Thoracic aorta (tissue), 2 donors: ENCODE results near the gene GPX1. TPM values are rescaled to one million over a fixed set of nuclear protein-coding genes. Genes with fewer than 3 reads are reported as not detected.
A peak's percentile ranks its signal among the peaks of the same experiment; 100 is the strongest.
"Not testable (repeated sequence)": the region's sequence is repeated elsewhere in the genome, so short reads cannot be mapped to it uniquely, and the experiment has no call there.

ENCODE experiments used
- ATAC-seq: fragments of 150-250 bp; one replicate; pipeline ENCODE4 v1.8.0; 2017; ENCODE audit warnings: low read depth; ENCODE audit not compliant: insufficient number of reproducible peaks, low FRiP score
- DNase-seq: peaks from one replicate; pipeline ENCODE4 v3.0.0-alpha.2; 2020; ENCODE audit warnings: low spot score
- H3K27ac ChIP-seq, 2 donors: fragments of 200-600 bp; sonication (generic); 1 replicate in 1 of 2; 2 replicates in 1 of 2; pipeline ENCODE4 v1.5.1; 2016; ENCODE audit warnings: mild to moderate bottlenecking in 2 of 2, moderate library complexity in 2 of 2
- H3K27me3 ChIP-seq: fragments of 200-600 bp; sonication (generic); replicated peaks from 2 replicates; pipeline ENCODE4 v1.6.0; 2016; ENCODE audit warnings: mild to moderate bottlenecking; ENCODE audit not compliant: insufficient read depth
- H3K36me3 ChIP-seq: fragments of 200-600 bp; sonication (generic); one replicate; pipeline ENCODE4 v1.5.1; 2016
- H3K4me1 ChIP-seq, 2 donors: fragments of 200-600 bp; sonication (generic); 1 replicate in 1 of 2; 2 replicates in 1 of 2; pipeline versions ENCODE4 v1.5.1 to v1.6.0; 2016; ENCODE audit warnings: low read depth in 2 of 2, mild to moderate bottlenecking in 1 of 2; ENCODE audit not compliant: control insufficient read depth in 1 of 2
- H3K4me3 ChIP-seq: fragments of 200-600 bp; sonication (generic); 2 replicates; pipeline ENCODE4 v1.5.1; 2016; ENCODE audit warnings: mild to moderate bottlenecking
- H3K9me3 ChIP-seq: fragments of 200-600 bp; sonication (generic); 2 replicates; pipeline ENCODE4 v1.5.1; 2016
- total RNA-seq, 2 donors: library from RNA; depleted of rRNA; stranded (reverse); fragments of >200 nt; gene quantifications; one replicate each; pipeline versions ENCODE4 v1.1.0 to v1.2.3, GENCODE V29; 2016
- TF ChIP-seq, protein P1 (sequence below): fragments of 200-600 bp; sonication (generic); IDR thresholded peaks from one replicate; pipeline ENCODE4 v1.5.1; 2019; ENCODE audit warnings: antibody characterized with exemption

The GPX1 gene
- total RNA-seq, 2 donors from 2014 or later, result 187 to 319 TPM

DNA sequence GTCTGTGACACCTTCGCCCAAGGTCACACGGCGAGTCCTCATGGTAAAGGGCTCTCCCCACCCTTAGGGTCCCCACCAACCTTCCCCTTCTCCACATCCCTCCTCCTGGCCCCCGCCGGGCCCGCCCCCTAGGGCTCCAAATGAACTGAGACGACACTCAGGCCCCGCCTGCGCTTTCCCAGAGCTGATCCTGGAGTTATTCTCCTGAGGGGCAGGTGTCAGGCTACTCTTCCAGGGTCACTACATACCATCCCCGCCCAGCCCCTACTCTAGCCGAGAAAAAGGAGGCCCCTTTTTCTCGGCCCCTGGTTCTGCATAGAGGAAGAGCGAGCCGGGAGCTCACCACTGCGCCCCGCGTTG, 18.6 kb downstream of the GPX1 start:
- no peaks in the 10 kb centered on the region for H3K27me3 ChIP-seq
- ATAC-seq, result no peak
- peaks cover 8% of the 10 kb centered on the region for H3K36me3 ChIP-seq
- H3K9me3 ChIP-seq, result no peaks in the 10 kb centered on the region
- TF ChIP-seq, protein P1, sequence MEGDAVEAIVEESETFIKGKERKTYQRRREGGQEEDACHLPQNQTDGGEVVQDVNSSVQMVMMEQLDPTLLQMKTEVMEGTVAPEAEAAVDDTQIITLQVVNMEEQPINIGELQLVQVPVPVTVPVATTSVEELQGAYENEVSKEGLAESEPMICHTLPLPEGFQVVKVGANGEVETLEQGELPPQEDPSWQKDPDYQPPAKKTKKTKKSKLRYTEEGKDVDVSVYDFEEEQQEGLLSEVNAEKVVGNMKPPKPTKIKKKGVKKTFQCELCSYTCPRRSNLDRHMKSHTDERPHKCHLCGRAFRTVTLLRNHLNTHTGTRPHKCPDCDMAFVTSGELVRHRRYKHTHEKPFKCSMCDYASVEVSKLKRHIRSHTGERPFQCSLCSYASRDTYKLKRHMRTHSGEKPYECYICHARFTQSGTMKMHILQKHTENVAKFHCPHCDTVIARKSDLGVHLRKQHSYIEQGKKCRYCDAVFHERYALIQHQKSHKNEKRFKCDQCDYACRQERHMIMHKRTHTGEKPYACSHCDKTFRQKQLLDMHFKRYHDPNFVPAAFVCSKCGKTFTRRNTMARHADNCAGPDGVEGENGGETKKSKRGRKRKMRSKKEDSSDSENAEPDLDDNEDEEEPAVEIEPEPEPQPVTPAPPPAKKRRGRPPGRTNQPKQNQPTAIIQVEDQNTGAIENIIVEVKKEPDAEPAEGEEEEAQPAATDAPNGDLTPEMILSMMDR, result no peak
- no peak for DNase-seq
- peaks cover 14 to 27% of the 10 kb centered on the region in 2 donors for H3K4me1 ChIP-seq
- H3K27ac ChIP-seq, result peak overlapping the region; percentile 91
- H3K4me3 ChIP-seq, result peak overlapping the region; percentile 96

DNA sequence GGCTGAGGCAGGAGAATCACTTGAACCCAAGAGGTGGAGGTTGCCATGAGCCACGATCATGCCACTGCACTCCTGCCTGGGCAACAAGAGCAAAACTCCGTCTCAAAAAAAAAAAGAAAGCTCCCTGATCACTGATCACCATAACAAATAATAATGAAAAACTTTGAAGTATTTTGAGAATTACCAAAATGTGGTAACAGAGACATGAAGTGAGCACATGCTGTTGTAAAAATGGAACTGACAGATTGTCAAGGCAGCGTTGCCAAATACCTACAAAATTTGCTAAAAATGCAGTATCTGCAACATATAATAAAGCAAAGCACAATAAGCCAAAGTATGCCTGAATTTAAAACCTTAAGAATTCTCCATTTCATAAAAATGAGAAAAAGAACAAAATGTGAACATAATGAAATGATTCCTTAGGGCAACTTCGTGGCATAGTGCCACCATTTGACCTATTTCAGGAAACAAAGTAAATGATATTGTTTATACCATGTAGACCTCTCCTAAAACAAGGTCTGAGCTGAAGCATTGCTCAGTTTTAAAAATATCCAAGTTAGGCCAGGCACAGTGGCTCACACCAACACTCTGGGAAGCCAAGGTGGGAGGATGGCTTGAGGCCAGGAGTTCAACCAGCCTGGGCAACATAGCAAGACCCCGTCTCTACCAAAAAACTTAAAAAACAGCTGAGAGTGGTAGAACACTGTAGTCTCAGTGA, 24.1 kb downstream of the GPX1 start:
- Histone ChIP-seq H3K36me3 (peaks cover 42% of the 10 kb centered on the region), H3K27ac (no peak overlapping the region), H3K4me1 (peaks cover 7 to 12% of the 10 kb centered on the region in 2 donors), H3K27me3 (no peaks in the 10 kb centered on the region), H3K4me3 (no peak overlapping the region), H3K9me3 (no peaks in the 10 kb centered on the region)
- no peak for ATAC-seq
- TF ChIP-seq, protein P1, result no peak
- no peak for DNase-seq

DNA sequence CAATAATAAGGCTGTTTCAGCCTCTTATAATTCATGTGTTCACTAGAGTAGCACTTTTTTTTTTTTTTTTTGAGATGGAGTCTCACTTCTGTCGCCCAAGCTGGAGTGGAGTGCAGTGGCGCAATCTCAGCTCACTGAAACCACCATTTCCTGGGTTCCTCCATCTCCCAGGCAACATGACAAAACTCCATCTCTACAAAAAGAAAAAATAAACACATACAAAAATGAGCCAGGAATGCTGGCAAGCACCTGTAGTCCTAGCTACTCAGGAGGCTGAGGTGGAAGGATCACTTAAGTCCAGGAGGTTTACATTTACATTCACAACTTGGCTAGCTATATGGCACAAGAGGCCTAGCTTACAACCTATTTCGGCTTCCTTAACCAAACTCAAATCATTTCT, 25.1 kb downstream of the GPX1 start:
- Histone ChIP-seq H3K4me3 (no peak overlapping the region), H3K27me3 (no peaks in the 10 kb centered on the region), H3K27ac (no peak overlapping the region), H3K36me3 (peaks cover 43% of the 10 kb centered on the region), H3K9me3 (no peaks in the 10 kb centered on the region), H3K4me1 (peaks cover 0 to 2% of the 10 kb centered on the region in 2 donors)
- ATAC-seq, result no peak
- DNase-seq, result no peak
- TF ChIP-seq, protein P1, result no peak

DNA sequence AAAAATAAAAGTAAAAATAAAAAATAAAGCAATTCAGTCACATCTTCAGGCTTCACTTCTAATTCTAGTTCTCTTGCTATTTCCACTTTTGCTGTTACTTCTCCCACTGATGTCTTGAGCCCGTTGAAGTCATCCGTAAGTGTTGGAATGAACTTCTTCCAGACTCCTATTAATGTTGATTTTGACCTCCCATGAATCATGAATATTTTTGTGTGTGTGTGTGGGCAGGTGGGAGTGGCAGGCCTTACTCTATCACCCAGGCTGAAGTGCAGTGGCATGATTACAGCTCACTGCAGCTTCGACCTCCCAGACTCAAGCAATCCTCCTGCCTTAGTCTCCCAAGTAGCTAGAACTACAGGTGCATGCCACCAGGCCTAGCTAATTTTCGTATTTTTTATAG, 29.0 kb downstream of the GPX1 start:
- ATAC-seq (no peak), DNase-seq (no peak)
- H3K4me3 ChIP-seq, result no peak overlapping the region
- H3K27me3 ChIP-seq, result no peaks in the 10 kb centered on the region
- no peaks in the 10 kb centered on the region for H3K9me3 ChIP-seq
- no peaks in the 10 kb centered on the region for H3K4me1 ChIP-seq
- H3K36me3 ChIP-seq, result peaks cover 70% of the 10 kb centered on the region
- TF ChIP-seq, protein P1, result no peak
- H3K27ac ChIP-seq, result no peak overlapping the region

DNA sequence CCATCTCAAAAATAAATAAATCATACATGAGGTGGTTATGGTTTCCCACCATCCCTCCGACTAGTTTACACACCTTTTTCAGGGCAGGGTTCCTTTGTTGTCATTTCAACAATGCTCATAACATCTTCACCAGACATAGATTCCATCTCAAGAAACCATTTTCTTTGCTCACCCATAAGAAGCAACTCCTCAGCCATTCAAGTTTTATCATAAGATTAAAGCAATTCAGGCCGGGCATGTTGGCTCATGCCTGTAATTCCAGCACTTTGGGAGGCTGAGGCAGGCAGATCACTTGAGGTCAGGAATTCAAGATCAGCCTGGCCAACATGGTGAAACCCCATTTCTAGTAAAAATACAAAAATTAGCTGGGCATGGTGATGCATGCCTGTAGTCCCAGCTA, 29.8 kb downstream of the GPX1 start:
- not testable (repeated sequence) for ATAC-seq, H3K27me3 ChIP-seq, H3K27ac ChIP-seq, H3K4me1 ChIP-seq, H3K9me3 ChIP-seq, H3K4me3 ChIP-seq, DNase-seq
- H3K36me3 ChIP-seq, result peaks cover 71% of the 10 kb centered on the region

DNA sequence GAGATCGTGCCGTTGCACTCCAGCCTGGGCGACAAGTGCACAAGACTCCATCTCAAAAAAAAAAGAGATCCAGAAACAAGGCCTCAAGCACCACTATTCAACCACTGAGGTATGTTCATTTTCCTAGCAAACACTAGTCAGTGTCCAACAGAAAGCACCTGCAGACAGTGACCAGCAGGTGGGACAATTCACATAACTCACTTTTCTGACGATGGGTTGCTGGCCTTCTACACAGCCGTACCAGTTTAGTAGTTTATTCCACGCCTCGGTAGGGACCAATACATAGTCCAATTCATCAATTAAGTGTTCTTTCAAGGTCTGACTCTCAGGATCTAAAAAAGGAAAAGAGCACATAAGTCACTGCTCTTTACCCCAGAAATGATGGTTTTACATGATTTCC, 30.7 kb downstream of the GPX1 start:
- Histone ChIP-seq H3K9me3 (no peaks in the 10 kb centered on the region), H3K27me3 (no peaks in the 10 kb centered on the region), H3K4me3 (no peak overlapping the region), H3K4me1 (no peaks in the 10 kb centered on the region), H3K36me3 (peaks cover 73% of the 10 kb centered on the region), H3K27ac (no peak overlapping the region)
- DNase-seq (no peak), ATAC-seq (no peak)
- TF ChIP-seq, protein P1, result no peak
